IPS-18c (cell line): Measurements from ENCODE around the gene DNAJB2.
"Not testable (repeated sequence)": the region's sequence is repeated elsewhere in the genome, so short reads cannot be mapped to it uniquely, and the experiment has no call there.

Experiments used
- H3K4me3 ChIP-seq: 2 replicates; pipeline ENCODE4 v1.7.0; 2013; ENCODE audit warnings: low read depth, mild to moderate bottlenecking, low read length, moderate library complexity; ENCODE audit not compliant: insufficient read depth
- H3K9me3 ChIP-seq: one replicate; pipeline ENCODE4 v1.6.1; 2013; ENCODE audit warnings: mild to moderate bottlenecking, low read length, moderate library complexity; ENCODE audit not compliant: control insufficient read depth, insufficient read depth

The DNAJB2 gene

GRCh38 chr2:219308142-219309101 is 29.3 kb downstream of the DNAJB2 start:
- peak overlapping the region; percentile 73 for H3K4me3 ChIP-seq
- H3K9me3 ChIP-seq, result no peaks in the 10 kb centered on the region

DNA sequence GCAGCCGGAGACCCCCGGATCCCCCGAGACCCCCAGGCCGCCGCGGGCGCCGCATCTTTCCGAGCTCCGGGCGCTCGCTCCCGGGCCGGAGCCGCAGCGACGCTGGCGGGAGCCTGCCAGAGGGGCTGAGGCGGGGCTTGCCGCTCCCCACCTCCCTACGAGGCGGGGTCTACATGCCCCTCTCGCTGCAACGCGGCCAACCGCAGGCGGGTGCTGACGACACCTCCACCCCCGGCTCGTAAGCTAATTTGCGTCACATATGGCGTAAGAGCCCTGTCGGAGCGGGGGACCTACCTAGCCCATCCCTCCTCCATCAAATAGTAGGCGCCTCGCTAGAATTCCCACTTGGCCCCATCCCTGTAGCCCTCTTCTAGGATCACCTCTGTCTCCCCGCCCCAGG is 30.1 kb downstream of the DNAJB2 start, which contains the start of gene PTPRN:
TSS of gene PTPRN (minus strand) at position 124 of the 400 bp plus-strand sequence. CDS start at position 55, 69 bp downstream.
- Histone ChIP-seq H3K4me3 (peak within 1 kb of the TSS; percentile 73), H3K9me3 (no peaks in the 10 kb centered on the region)

DNA sequence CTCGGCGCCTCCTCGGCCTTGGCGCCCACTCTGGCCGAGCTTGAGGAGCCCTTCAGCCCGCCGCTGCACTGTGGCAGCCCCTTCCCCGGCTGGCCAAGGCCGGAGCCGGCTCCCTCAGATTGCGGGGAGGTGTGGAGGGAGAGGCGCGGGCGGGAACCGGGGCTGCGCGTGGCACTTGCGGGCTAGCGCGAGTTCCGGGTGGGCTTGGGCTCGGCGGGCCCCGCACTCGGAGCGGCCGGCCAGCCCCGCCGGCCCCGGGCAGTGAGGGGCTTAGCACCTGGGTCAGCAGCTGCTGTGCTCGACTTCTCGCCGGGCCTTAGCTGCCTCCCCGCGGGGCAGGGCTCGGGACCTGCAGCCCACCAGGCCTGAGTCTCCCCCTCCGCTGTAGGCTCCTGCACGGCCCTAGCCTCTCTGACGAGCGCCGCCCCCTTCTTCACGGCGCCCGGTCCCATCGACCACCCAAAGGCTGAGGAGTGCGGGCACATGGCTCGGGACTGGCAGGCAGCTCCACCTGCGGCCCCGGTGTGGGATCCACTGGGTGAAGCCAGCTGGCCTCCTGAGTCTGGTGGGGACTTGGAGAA is 33.6 kb downstream of the DNAJB2 start:
- H3K9me3 ChIP-seq, H3K4me3 ChIP-seq: not testable (repeated sequence)

DNA sequence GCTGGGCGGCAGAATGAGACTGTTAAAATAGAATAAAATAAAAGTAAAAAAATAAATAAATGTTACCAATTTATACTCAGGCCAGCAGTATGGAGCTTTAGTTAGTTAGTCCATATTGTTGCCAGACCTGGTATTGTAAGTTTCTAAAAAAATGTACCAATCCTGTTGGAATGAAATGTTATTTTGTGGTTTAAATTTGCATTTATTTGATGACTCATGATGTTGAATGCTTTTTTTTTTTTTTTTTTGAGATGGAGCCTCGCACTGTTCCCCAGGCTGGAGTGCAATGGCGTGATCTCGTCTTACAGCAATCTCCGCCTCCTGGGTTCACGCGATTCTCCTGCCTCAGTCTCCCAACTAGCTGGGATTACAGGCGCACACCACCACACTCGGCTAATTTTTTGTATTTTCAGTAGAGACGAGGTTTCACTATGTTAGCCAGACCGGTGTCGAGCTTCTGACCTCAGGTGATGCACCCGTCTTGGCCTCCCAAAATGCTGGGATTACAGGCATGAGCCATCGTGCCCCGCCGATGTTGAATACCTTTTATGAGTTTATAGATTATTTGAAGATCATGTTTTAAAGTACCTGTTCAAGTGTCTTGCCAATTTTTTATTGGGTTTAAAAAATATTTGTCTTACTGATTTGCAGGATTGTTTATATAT is 35.8 kb downstream of the DNAJB2 start:
- Histone ChIP-seq H3K4me3 (no peak overlapping the region), H3K9me3 (no peaks in the 10 kb centered on the region)

- H3K4me3 ChIP-seq, result no peak overlapping the region
- H3K9me3 ChIP-seq, result no peaks in the 10 kb centered on the region
These were observed 44.3 kb downstream of the DNAJB2 start for GRCh38 chr2:219323434-219323833.

GRCh38 chr2:219325136-219325535 is 46.0 kb downstream of the DNAJB2 start:
- Histone ChIP-seq H3K9me3 (no peaks in the 10 kb centered on the region), H3K4me3 (no peak overlapping the region)

DNA sequence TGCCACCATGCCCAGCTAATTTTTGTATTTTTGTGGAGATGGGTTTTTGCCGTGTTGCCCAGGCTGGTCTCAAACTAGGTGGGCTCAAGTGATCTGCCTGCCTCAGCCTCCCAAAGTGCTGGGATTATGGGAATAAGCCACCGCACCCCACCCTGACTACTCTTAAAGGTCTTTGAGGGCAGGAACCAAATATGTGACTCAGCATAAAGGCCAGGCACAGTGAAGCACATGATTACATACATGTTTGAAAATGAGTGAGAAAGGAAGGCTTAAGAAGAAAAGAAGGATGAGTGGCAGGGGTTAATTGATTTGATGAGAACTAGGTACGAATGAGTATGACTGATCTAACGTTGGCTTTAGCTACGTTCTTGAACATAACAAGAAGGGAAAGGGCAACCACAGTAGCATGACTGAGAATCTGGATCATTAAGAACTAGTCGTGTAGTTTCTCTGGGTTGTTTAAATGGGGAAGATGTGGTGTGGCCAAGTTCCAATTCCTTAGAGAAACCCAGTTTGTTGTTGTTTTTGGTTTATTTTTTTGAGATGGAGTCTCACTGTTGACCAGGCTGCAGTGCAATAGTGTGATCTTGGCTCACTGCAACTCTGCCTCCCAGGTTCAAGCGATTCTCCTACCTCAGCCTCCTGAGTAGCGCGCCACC is 46.6 kb downstream of the DNAJB2 start:
- Histone ChIP-seq H3K9me3 (no peaks in the 10 kb centered on the region), H3K4me3 (no peak overlapping the region)

GRCh38 chr2:219327719-219328118 is 48.6 kb downstream of the DNAJB2 start:
- Histone ChIP-seq H3K4me3 (no peak overlapping the region), H3K9me3 (no peaks in the 10 kb centered on the region)

DNA sequence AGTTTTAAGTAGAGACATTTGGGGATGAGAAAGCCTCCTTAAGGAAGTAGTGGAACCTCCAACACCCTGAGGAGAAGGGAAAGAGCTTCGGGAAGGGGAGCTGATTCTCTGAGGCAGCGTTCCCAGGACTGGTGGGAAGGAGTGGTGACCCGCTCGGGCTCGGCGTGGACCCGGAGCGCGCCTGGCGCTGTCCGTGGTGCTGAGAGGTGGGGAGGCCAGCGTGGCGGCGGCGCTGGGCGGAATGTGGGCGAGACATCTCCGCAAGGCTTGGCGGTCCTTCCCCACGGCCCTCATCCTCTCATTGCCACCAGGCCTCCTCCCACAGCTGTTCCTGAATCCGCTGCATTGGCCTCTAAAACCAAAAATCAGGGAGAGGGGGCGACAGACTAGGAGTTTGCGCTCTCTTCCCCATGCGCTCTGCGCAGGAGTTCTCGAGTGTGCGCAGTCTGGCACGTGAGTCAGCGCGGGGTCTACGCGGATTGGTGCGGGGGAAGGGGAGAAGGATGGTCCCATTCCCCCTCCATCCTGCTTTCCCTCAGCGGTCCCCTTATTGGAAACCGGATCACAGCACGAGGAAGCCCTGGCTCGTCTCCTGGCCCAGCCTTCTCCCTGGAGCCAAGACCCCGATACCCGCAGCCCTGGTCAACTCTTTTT is 52.5 kb downstream of the DNAJB2 start:
- Histone ChIP-seq H3K9me3 (no peaks in the 10 kb centered on the region), H3K4me3 (peak overlapping the region; percentile 44; the same call in 1 of the 2 replicates)

DNA sequence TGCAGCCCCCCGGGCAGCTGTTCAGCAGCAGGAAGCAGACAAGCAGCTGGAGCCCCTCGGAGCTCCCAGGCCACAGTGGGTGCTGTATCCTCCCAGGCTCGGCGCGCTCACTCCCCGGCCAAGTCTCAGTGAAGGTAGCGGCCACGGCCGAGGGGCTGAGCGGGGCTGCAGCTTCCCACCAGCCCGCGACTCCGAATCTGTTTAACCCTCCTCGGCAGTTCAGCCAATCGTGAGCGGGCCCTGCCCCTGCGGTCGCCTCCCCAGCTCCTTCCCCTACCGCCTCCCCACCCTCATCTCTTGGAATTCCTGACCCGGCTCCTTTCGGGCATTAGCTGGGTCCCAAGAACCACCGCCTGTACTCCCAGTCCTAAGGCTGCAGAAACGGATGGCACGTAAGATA is 53.4 kb downstream of the DNAJB2 start, which contains the start of gene RESP18:
TSS of gene RESP18 (minus strand) at position 203 of the 400 bp plus-strand sequence.
- peak within 1 kb of the TSS; percentile 44 for H3K4me3 ChIP-seq

GRCh38 chr2:219334076-219334475 is 54.9 kb downstream of the DNAJB2 start:
- Histone ChIP-seq H3K4me3 (no peak overlapping the region), H3K9me3 (peaks cover 2% of the 10 kb centered on the region)

More for the DNA sequence above, 53.4 kb downstream of the DNAJB2 start, which contains the start of gene RESP18:
- peaks cover 2% of the 10 kb centered on the region for H3K9me3 ChIP-seq

GRCh38 chr2:219335373-219335786 is 56.2 kb downstream of the DNAJB2 start:
- peaks cover 2% of the 10 kb centered on the region for H3K9me3 ChIP-seq
- H3K4me3 ChIP-seq, result no peak overlapping the region
